Neural cell (in vitro differentiated cells): ENCODE measurements around the gene CACNA1A. TPM values are rescaled to one million over a fixed set of nuclear protein-coding genes. Genes with fewer than 3 reads are reported as not detected.

Experiments used
- H2AFZ ChIP-seq: fragments of 200-600, 300-800 bp; sonication (generic), shearing (Covaris generic); 2 replicates; pipeline ENCODE4 v1.6.0; 2014; ENCODE audit warnings: low read depth, mild to moderate bottlenecking, antibody characterized with exemption, low read length, moderate library complexity
- H3F3A ChIP-seq: fragments of 200-600 bp; shearing (Covaris generic); 2 replicates; pipeline ENCODE4 v1.6.1; 2016; ENCODE audit warnings: mild to moderate bottlenecking, moderate library complexity, mixed read lengths, antibody characterized with exemption, low read length; ENCODE audit not compliant: insufficient read depth, poor library complexity, severe bottlenecking
- H3K27ac ChIP-seq: fragments of 200-600, 300-800 bp; sonication (generic), shearing (Covaris generic); 2 replicates; pipeline ENCODE4 v1.5.1; 2014; ENCODE audit warnings: mild to moderate bottlenecking, low read length, moderate library complexity
- H3K27me3 ChIP-seq: fragments of 300-800, 200-600 bp; sonication (generic), shearing (Covaris generic); 2 replicates; pipeline ENCODE4 v1.6.0; 2014; ENCODE audit warnings: mild to moderate bottlenecking, low read depth, low read length, moderate library complexity; ENCODE audit not compliant: insufficient read depth
- H3K36me3 ChIP-seq: fragments of 300-800, 200-600 bp; sonication (generic), shearing (Covaris generic); 2 replicates; pipeline ENCODE4 v1.5.1; 2014; ENCODE audit warnings: mild to moderate bottlenecking, antibody characterized with exemption, low read length, moderate library complexity; ENCODE audit not compliant: insufficient read depth
- H3K4me2 ChIP-seq: fragments of 300-800, 200-600 bp; sonication (generic), shearing (Covaris generic); 2 replicates; pipeline ENCODE4 v1.6.0; 2014; ENCODE audit warnings: mild to moderate bottlenecking, low read length
- H3K4me3 ChIP-seq: fragments of 300-800, 200-600 bp; sonication (generic), shearing (Covaris generic); 2 replicates; pipeline ENCODE4 v1.5.1; 2014; ENCODE audit warnings: mild to moderate bottlenecking, low read length, moderate library complexity
- H3K79me2 ChIP-seq: fragments of 200-600 bp; shearing (Covaris generic); replicated peaks from 2 replicates; pipeline ENCODE4 v1.6.0; 2014; ENCODE audit warnings: mild to moderate bottlenecking, low read length, moderate library complexity; ENCODE audit not compliant: insufficient read depth
- H3K9ac ChIP-seq: fragments of 300-800, 200-600 bp; sonication (generic), shearing (Covaris generic); 2 replicates; pipeline ENCODE4 v1.6.1; 2016; ENCODE audit warnings: mild to moderate bottlenecking, low read length, mixed read lengths
- H3K9me2 ChIP-seq: fragments of 200-600 bp; shearing (Covaris generic); 2 replicates; pipeline ENCODE4 v1.6.1; 2016; ENCODE audit warnings: mild to moderate bottlenecking, low read length, mixed read lengths; ENCODE audit not compliant: insufficient read depth
- H3K9me3 ChIP-seq: fragments of 200-600, 300-800 bp; sonication (generic), shearing (Covaris generic); 2 replicates; pipeline ENCODE4 v1.6.1; 2016; ENCODE audit warnings: mild to moderate bottlenecking, mixed run types, low read length, moderate library complexity, mixed read lengths
- H4K20me1 ChIP-seq: fragments of 200-600 bp; shearing (Covaris generic); 2 replicates; pipeline ENCODE4 v1.6.1; 2016; ENCODE audit warnings: mild to moderate bottlenecking, mixed run types; ENCODE audit not compliant: insufficient read depth
- EP300 ChIP-seq: fragments of 450-650 bp; conservative IDR thresholded peaks from 2 replicates; pipeline ENCODE4 v1.6.1; 2014; ENCODE audit warnings: antibody characterized with exemption, mild to moderate bottlenecking, moderate library complexity; ENCODE audit not compliant: poor library complexity, severe bottlenecking
- EZH2 ChIP-seq: fragments of 200-600, 300-800 bp; shearing (Covaris generic), sonication (generic); IDR thresholded peaks from 2 replicates; pipeline ENCODE4 v1.6.1; 2014; ENCODE audit warnings: antibody characterized with exemption, low read length, borderline replicate concordance, mild to moderate bottlenecking; ENCODE audit not compliant: insufficient read depth, poor library complexity, severe bottlenecking
- MXI1 ChIP-seq: fragments of 450-650 bp; conservative IDR thresholded peaks from 2 replicates; pipeline ENCODE4 v1.6.1; 2014; ENCODE audit warnings: antibody characterized with exemption, mild to moderate bottlenecking; ENCODE audit not compliant: poor library complexity, severe bottlenecking
- POLR2AphosphoS5 ChIP-seq: IDR thresholded peaks from 2 replicates; pipeline ENCODE4 v1.6.1; 2012
- RAD21 ChIP-seq: fragments of 450-650 bp; conservative IDR thresholded peaks from 2 replicates; pipeline ENCODE4 v1.6.1; 2014; ENCODE audit warnings: antibody characterized with exemption, mild to moderate bottlenecking, moderate library complexity
- REST ChIP-seq: IDR thresholded peaks from 2 replicates; pipeline ENCODE4 v1.6.1; 2012; ENCODE audit warnings: borderline replicate concordance
- SMC3 ChIP-seq: fragments of 450-650 bp; conservative IDR thresholded peaks from 2 replicates; pipeline ENCODE4 v1.6.1; 2014; ENCODE audit warnings: antibody characterized with exemption, mild to moderate bottlenecking, moderate library complexity; ENCODE audit not compliant: poor library complexity
- TAF1 ChIP-seq: IDR thresholded peaks from 2 replicates; pipeline ENCODE4 v1.6.1; 2012; ENCODE audit warnings: low read depth
- polyA plus RNA-seq: library from polyadenylated mRNA; depleted of rRNA; stranded (reverse); fragments of >200 nt; gene quantifications from 2 replicates; pipeline ENCODE4 v1.2.3, GENCODE V29; 2014
- TF ChIP-seq, protein P1 (sequence below): fragments of 450-650 bp; IDR thresholded peaks from 2 replicates; pipeline ENCODE4 v1.5.1; 2014; ENCODE audit warnings: antibody characterized with exemption, mild to moderate bottlenecking, moderate library complexity; ENCODE audit not compliant: poor library complexity, severe bottlenecking

The CACNA1A gene
- polyA plus RNA-seq, 1 donor from 2014 or later = 6.9 TPM

GRCh38 chr19:13347367-13347766 is 158.9 kb downstream of the CACNA1A start:
- Histone ChIP-seq H3K79me2 (no peaks in the 10 kb centered on the region), H3F3A (no peaks in the 10 kb centered on the region), H3K27me3 (no peaks in the 10 kb centered on the region), H3K36me3 (no peaks in the 10 kb centered on the region), H3K4me3 (no peak overlapping the region), H4K20me1 (no peaks in the 10 kb centered on the region), H3K9ac (no peak overlapping the region), H3K27ac (no peak overlapping the region), H3K4me2 (no peak overlapping the region), H3K9me3 (peaks cover 8% of the 10 kb centered on the region), H2AFZ (no peak overlapping the region), H3K9me2 (no peaks in the 10 kb centered on the region)
- TF ChIP-seq REST (no peak), EP300 (no peak), MXI1 (no peak), POLR2AphosphoS5 (no peak), SMC3 (no peak), RAD21 (no peak), EZH2 (no peak), TAF1 (no peak)
- TF ChIP-seq, protein P1, sequence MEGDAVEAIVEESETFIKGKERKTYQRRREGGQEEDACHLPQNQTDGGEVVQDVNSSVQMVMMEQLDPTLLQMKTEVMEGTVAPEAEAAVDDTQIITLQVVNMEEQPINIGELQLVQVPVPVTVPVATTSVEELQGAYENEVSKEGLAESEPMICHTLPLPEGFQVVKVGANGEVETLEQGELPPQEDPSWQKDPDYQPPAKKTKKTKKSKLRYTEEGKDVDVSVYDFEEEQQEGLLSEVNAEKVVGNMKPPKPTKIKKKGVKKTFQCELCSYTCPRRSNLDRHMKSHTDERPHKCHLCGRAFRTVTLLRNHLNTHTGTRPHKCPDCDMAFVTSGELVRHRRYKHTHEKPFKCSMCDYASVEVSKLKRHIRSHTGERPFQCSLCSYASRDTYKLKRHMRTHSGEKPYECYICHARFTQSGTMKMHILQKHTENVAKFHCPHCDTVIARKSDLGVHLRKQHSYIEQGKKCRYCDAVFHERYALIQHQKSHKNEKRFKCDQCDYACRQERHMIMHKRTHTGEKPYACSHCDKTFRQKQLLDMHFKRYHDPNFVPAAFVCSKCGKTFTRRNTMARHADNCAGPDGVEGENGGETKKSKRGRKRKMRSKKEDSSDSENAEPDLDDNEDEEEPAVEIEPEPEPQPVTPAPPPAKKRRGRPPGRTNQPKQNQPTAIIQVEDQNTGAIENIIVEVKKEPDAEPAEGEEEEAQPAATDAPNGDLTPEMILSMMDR = no peak

DNA sequence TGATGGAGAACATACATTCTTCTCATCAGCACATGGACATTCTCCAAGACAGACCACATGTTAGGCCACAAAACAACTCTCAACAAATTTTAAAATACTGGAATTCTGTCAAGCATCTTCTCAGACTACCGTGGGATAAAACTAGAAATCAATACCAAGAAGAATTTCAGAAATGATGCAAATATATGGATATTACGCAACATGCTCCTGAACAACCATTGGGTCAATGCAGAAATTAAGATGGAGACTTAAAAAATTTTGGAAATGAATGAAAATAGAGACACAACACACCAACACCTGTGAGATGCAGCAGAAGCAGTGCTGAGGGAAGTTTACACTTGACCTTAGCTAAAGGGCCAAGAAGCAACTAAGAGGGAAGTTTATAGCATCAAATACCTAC is 162.8 kb downstream of the CACNA1A start:
- Histone ChIP-seq H3K27ac (no peak overlapping the region), H3K4me3 (no peak overlapping the region), H3F3A (no peaks in the 10 kb centered on the region), H3K4me2 (no peak overlapping the region), H3K9ac (no peak overlapping the region), H3K9me2 (no peaks in the 10 kb centered on the region), H3K27me3 (no peaks in the 10 kb centered on the region), H3K9me3 (no peaks in the 10 kb centered on the region), H3K79me2 (no peaks in the 10 kb centered on the region), H2AFZ (no peak overlapping the region), H4K20me1 (no peaks in the 10 kb centered on the region), H3K36me3 (no peaks in the 10 kb centered on the region)
- TF ChIP-seq, protein P1 = no peak
- no peak for TF ChIP-seq RAD21
- TF ChIP-seq MXI1 = no peak
